HepG2 (cell line): ENCODE measurements around the gene STAC.

Source experiments
- E2F1 ChIP-seq: sonication (generic); formaldehyde crosslinking; IDR thresholded peaks from 2 replicates; pipeline ENCODE4 v1.5.0; 2020; ENCODE audit warnings: missing genetic modification reagents
- FOXK2 ChIP-seq: fragments of 450-650 bp; IDR thresholded peaks from 2 replicates; pipeline ENCODE4 v1.6.1; 2016
- GABPA ChIP-seq, 2 experiments: IDR thresholded peaks; 2 replicates each; pipeline ENCODE4 v1.6.1; 2011 to 2016; ENCODE audit warnings: low read depth in 2 of 2, low read length in 1 of 2, missing biosample characterization in 1 of 2, missing genetic modification characterization in 1 of 2
- GTF2F1 ChIP-seq: fragments of 150-350 bp; IDR thresholded peaks from 2 replicates; pipeline ENCODE4 v1.6.1; 2014; ENCODE audit warnings: low read length
- MAX ChIP-seq: IDR thresholded peaks from 2 replicates; pipeline ENCODE4 v1.6.1; 2012; ENCODE audit warnings: inconsistent platforms
- POLR2AphosphoS5 ChIP-seq: IDR thresholded peaks from 2 replicates; pipeline ENCODE4 v1.6.1; 2012; ENCODE audit warnings: low read depth, low read length
- SRSF1 ChIP-seq: fragments of 200-400 bp; formaldehyde crosslinking; optimal IDR thresholded peaks from 2 replicates; pipeline ENCODE3; 2017; ENCODE audit warnings: mild to moderate bottlenecking, low read depth, low read length, moderate library complexity
- TBL1XR1 ChIP-seq: fragments of 150-350 bp; IDR thresholded peaks from 2 replicates; pipeline ENCODE4 v1.6.1; 2014; ENCODE audit warnings: borderline replicate concordance, low read length; ENCODE audit not compliant: partially characterized antibody
- ZFX ChIP-seq: sonication (generic); formaldehyde crosslinking; IDR thresholded peaks from 2 replicates; pipeline ENCODE4 v1.4.0; 2020; ENCODE audit warnings: mild to moderate bottlenecking, low read depth, missing genetic modification reagents, moderate library complexity
- ZNF484 ChIP-seq: sonication (generic); formaldehyde crosslinking; IDR thresholded peaks from 2 replicates; pipeline ENCODE4 v1.5.1; 2020; ENCODE audit warnings: mild to moderate bottlenecking, low read depth, missing genetic modification reagents, borderline replicate concordance
- ZNF543 ChIP-seq: sonication (generic); formaldehyde crosslinking; IDR thresholded peaks from 2 replicates; pipeline ENCODE4 v1.4.0; 2020; ENCODE audit warnings: mild to moderate bottlenecking, missing genetic modification reagents
- ZNF674 ChIP-seq: sonication (generic); formaldehyde crosslinking; IDR thresholded peaks from 2 replicates; pipeline ENCODE4 v1.5.0; 2020; ENCODE audit warnings: low read depth, mild to moderate bottlenecking, missing genetic modification reagents
- TF ChIP-seq, protein P1 (sequence below), 2 experiments: IDR thresholded peaks; 2 replicates each; pipeline ENCODE4 v1.6.1; 2011 to 2012; ENCODE audit warnings: low read length in 2 of 2, borderline replicate concordance in 1 of 2, low read depth in 1 of 2, mild to moderate bottlenecking in 1 of 2, moderate library complexity in 1 of 2
- TF ChIP-seq, protein P2 (sequence below): sonication (generic); formaldehyde crosslinking; IDR thresholded peaks from 2 replicates; pipeline ENCODE4 v1.5.0; 2020; ENCODE audit warnings: mild to moderate bottlenecking, missing genetic modification reagents, moderate library complexity

GRCh38 chr3:36403661-36404060, 23.4 kb downstream of the STAC start:
- TF ChIP-seq, protein P1, sequence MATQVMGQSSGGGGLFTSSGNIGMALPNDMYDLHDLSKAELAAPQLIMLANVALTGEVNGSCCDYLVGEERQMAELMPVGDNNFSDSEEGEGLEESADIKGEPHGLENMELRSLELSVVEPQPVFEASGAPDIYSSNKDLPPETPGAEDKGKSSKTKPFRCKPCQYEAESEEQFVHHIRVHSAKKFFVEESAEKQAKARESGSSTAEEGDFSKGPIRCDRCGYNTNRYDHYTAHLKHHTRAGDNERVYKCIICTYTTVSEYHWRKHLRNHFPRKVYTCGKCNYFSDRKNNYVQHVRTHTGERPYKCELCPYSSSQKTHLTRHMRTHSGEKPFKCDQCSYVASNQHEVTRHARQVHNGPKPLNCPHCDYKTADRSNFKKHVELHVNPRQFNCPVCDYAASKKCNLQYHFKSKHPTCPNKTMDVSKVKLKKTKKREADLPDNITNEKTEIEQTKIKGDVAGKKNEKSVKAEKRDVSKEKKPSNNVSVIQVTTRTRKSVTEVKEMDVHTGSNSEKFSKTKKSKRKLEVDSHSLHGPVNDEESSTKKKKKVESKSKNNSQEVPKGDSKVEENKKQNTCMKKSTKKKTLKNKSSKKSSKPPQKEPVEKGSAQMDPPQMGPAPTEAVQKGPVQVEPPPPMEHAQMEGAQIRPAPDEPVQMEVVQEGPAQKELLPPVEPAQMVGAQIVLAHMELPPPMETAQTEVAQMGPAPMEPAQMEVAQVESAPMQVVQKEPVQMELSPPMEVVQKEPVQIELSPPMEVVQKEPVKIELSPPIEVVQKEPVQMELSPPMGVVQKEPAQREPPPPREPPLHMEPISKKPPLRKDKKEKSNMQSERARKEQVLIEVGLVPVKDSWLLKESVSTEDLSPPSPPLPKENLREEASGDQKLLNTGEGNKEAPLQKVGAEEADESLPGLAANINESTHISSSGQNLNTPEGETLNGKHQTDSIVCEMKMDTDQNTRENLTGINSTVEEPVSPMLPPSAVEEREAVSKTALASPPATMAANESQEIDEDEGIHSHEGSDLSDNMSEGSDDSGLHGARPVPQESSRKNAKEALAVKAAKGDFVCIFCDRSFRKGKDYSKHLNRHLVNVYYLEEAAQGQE (IDR thresholded peaks at IDR 0.05; ENCODE audit: borderline replicate concordance in 1 of 2, low read depth in 1 of 2, low read length in 2 of 2), result no peak
- TF ChIP-seq ZFX (CRISPR knock-in tag) (no peak), MAX (no peak), GABPA (IDR thresholded peaks at IDR 0.05; ENCODE audit: low read depth, low read length) (no peak), GABPA (CRISPR knock-in tag; IDR thresholded peaks at IDR 0.05; ENCODE audit: low read depth) (no peak), ZNF543 (no peak), TBL1XR1 (no peak), FOXK2 (no peak), ZNF484 (no peak), SRSF1 (no peak), ZNF674 (CRISPR knock-in tag) (no peak), POLR2AphosphoS5 (no peak), E2F1 (no peak), GTF2F1 (no peak)
- TF ChIP-seq, protein P2, sequence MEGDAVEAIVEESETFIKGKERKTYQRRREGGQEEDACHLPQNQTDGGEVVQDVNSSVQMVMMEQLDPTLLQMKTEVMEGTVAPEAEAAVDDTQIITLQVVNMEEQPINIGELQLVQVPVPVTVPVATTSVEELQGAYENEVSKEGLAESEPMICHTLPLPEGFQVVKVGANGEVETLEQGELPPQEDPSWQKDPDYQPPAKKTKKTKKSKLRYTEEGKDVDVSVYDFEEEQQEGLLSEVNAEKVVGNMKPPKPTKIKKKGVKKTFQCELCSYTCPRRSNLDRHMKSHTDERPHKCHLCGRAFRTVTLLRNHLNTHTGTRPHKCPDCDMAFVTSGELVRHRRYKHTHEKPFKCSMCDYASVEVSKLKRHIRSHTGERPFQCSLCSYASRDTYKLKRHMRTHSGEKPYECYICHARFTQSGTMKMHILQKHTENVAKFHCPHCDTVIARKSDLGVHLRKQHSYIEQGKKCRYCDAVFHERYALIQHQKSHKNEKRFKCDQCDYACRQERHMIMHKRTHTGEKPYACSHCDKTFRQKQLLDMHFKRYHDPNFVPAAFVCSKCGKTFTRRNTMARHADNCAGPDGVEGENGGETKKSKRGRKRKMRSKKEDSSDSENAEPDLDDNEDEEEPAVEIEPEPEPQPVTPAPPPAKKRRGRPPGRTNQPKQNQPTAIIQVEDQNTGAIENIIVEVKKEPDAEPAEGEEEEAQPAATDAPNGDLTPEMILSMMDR, result no peak
